ENCODE results near the gene NDUFS3.

DNA sequence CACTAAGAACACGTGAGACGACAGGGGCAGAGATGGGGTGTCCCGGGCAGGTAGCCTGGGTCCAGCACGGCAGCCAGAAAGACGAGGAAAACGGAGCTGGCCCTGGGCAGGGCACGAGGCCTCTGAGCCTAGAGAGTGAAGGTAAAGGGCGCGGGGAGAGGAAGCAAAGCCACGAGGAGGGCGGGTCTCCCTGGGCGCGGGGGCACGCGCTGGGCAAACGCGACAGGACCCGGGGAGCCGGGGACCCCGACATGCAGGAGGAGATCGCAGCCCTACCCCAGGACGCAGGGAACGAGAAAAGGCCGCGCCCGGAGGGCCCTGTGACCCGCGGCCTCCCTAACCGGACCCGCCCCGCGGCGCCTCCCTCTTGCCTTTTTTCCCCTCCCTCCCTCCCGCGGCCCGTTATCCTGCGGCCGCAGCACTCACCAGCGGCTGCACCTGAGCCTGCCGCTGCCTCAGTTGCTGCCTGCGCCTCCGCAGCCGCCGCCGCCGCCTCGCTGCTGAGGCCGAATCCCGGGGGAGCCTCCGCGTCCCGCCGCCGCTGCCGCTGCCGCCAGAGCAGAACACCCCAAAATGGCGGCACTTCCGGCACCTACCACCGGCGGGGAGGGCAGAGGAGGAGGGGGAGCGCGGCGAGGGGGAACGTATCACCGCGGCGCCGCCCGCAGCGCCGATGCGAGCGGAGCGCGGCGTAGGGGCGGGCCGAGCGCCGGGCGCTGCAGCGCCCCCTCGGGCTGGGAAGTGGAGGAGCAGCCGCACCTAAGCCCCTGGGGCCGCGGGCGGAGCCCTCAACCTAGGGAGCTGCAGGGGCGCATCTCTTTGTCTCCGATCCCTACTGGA is 26.1 kb upstream of the NDUFS3 start, which contains the start of gene CELF1:
- TF ChIP-seq, protein P1, sequence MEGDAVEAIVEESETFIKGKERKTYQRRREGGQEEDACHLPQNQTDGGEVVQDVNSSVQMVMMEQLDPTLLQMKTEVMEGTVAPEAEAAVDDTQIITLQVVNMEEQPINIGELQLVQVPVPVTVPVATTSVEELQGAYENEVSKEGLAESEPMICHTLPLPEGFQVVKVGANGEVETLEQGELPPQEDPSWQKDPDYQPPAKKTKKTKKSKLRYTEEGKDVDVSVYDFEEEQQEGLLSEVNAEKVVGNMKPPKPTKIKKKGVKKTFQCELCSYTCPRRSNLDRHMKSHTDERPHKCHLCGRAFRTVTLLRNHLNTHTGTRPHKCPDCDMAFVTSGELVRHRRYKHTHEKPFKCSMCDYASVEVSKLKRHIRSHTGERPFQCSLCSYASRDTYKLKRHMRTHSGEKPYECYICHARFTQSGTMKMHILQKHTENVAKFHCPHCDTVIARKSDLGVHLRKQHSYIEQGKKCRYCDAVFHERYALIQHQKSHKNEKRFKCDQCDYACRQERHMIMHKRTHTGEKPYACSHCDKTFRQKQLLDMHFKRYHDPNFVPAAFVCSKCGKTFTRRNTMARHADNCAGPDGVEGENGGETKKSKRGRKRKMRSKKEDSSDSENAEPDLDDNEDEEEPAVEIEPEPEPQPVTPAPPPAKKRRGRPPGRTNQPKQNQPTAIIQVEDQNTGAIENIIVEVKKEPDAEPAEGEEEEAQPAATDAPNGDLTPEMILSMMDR (optimal IDR thresholded peaks at IDR 0.05 in 1 of 3, IDR thresholded peaks at IDR 0.05 in 1 of 3, conservative IDR thresholded peaks at IDR 0.05 in 1 of 3; ENCODE audit: extremely low read depth in 1 of 3, insufficient read depth in 2 of 3, low read length in 3 of 3) = peak; percentile 63 to 78 (median 77)
- TF ChIP-seq EZH2 (IDR thresholded peaks at IDR 0.05; ENCODE audit: low read length) = no peak
